T-helper 22 cell (primary cell): ENCODE data around the gene TMEM175.
"Not testable (repeated sequence)": the region's sequence is repeated elsewhere in the genome, so short reads cannot be mapped to it uniquely, and the experiment has no call there.

Experiments
- DNase-seq: peaks from one replicate; pipeline ENCODE4 v3.0.0-alpha.2; 2020; ENCODE audit warnings: low read depth

Gene TMEM175

GRCh38 chr4:989722-990471 is 57.6 kb downstream of the TMEM175 start:
- no peak for DNase-seq

- DNase-seq: no peak
Observed at GRCh38 chr4:990746-991367, 58.6 kb downstream of the TMEM175 start.

GRCh38 chr4:991451-992296 is 59.4 kb downstream of the TMEM175 start:
- DNase-seq: no peak

- DNase-seq: no peak
Observed at GRCh38 chr4:992297-993110, 60.2 kb downstream of the TMEM175 start.

GRCh38 chr4:993111-994029 is 61.1 kb downstream of the TMEM175 start, which contains the start of gene SLC26A1:
Gene SLC26A1, minus strand, starts transcription at chr4:993404. Its CDS starts 1,701 bp downstream, at chr4:991703.
- DNase-seq: no peak

- no peak for DNase-seq
Observed at GRCh38 chr4:995311-996026, 63.2 kb downstream of the TMEM175 start.

- DNase-seq: no peak
Observed at GRCh38 chr4:996030-996996, 64.1 kb downstream of the TMEM175 start.

GRCh38 chr4:996997-997374 is 64.7 kb downstream of the TMEM175 start:
- DNase-seq: no peak

- no peak for DNase-seq
Observed at GRCh38 chr4:997375-998071, 65.3 kb downstream of the TMEM175 start.

- DNase-seq: no peak
Observed at GRCh38 chr4:998096-998691, 65.9 kb downstream of the TMEM175 start.

- DNase-seq: not testable (repeated sequence)
Observed at GRCh38 chr4:999240-999863, 67.1 kb downstream of the TMEM175 start.

GRCh38 chr4:999882-1000425 is 67.7 kb downstream of the TMEM175 start:
- DNase-seq: no peak

GRCh38 chr4:1000686-1001260 is 68.5 kb downstream of the TMEM175 start:
- no peak for DNase-seq

- DNase-seq: no peak
Observed at GRCh38 chr4:1001561-1002130, 69.4 kb downstream of the TMEM175 start.

- no peak for DNase-seq
Observed at GRCh38 chr4:1002131-1002630, 69.9 kb downstream of the TMEM175 start.

GRCh38 chr4:1002631-1003251 is 70.5 kb downstream of the TMEM175 start:
- no peak for DNase-seq
